Measurements from ENCODE around the gene SELL.

- TF ChIP-seq CTCF (IDR thresholded peaks at IDR 0.05; ENCODE audit: poor library complexity) (no peak), EZH2 (IDR thresholded peaks at IDR 0.05; ENCODE audit: borderline replicate concordance) (no peak)
Observed at GRCh38 chr1:169679692-169680091, 31.7 kb downstream of the SELL start.
